Esophagus muscularis mucosa (tissue), 4 donors: ENCODE measurements around the gene MKKS. TPM values are rescaled to one million over a fixed set of nuclear protein-coding genes. Genes with fewer than 3 reads are reported as not detected.

Source experiments
- DNase-seq: peaks from one replicate; pipeline ENCODE4 v3.0.0-alpha.2; 2017; ENCODE audit errors: extremely low spot score
- H3K27ac ChIP-seq, 4 donors: fragments of 200-600 bp; sonication (generic); replicated peaks in 1 of 4; 1 replicate in 3 of 4; 2 replicates in 1 of 4; pipeline ENCODE4 v1.5.1; 2016 to 2019; ENCODE audit warnings: mild to moderate bottlenecking in 1 of 4
- H3K27me3 ChIP-seq, 4 donors: fragments of 200-600 bp; sonication (generic); one replicate each; pipeline versions ENCODE4 v1.5.1 to v1.6.0; 2016 to 2019
- H3K36me3 ChIP-seq, 4 donors: fragments of 200-600 bp; sonication (generic); one replicate each; pipeline ENCODE4 v1.5.1; 2016 to 2019
- H3K4me1 ChIP-seq, 4 donors: fragments of 200-600 bp; sonication (generic); one replicate each; pipeline ENCODE4 v1.5.1; 2016 to 2019
- H3K4me3 ChIP-seq, 4 donors: fragments of 200-600 bp; sonication (generic); 1 replicate in 2 of 4; 2 replicates in 2 of 4; pipeline ENCODE4 v1.5.1; 2016 to 2019; ENCODE audit warnings: mild to moderate bottlenecking in 4 of 4, moderate library complexity in 1 of 4
- H3K9me3 ChIP-seq, 4 donors: fragments of 200-600 bp; sonication (generic); 1 replicate in 3 of 4; 2 replicates in 1 of 4; pipeline ENCODE4 v1.5.1; 2016 to 2019
- CTCF ChIP-seq, 3 experiments: fragments of 200-600 bp in 2 of 3; fragments of 450-650 bp in 1 of 3; sonication (generic) in 2 of 3; IDR thresholded peaks; one replicate each; pipeline ENCODE4 v1.5.1; 2017 to 2019; ENCODE audit warnings: antibody characterized with exemption in 3 of 3, mild to moderate bottlenecking in 2 of 3, moderate library complexity in 1 of 3
- EP300 ChIP-seq: sonication (generic); formaldehyde crosslinking; IDR thresholded peaks from one replicate; pipeline ENCODE4 v1.6.1; 2017; ENCODE audit warnings: antibody characterized with exemption
- POLR2A ChIP-seq: fragments of 450-650 bp; IDR thresholded peaks from one replicate; pipeline ENCODE4 v1.6.1; 2017; ENCODE audit warnings: antibody characterized with exemption, moderate library complexity, mild to moderate bottlenecking, low read depth
- POLR2AphosphoS5 ChIP-seq, 2 donors: sonication (generic); formaldehyde crosslinking; IDR thresholded peaks; one replicate each; pipeline ENCODE4 v1.6.1; 2017; ENCODE audit warnings: antibody characterized with exemption in 2 of 2
- WGBS: methylation state at CpG from one replicate; pipeline ENCODE4 v1.1.5; 2018; 5-methylcytosine and 5-hydroxymethylcytosine counted together
- intact Hi-C: fragments of 100-400 bp; cut with DNase I; formaldehyde crosslinking; loops from one replicate; pipeline ENCODE4 v1.15.1; 2023
- total RNA-seq, 4 donors: library from RNA; depleted of rRNA; stranded (reverse); fragments of >200 nt; gene quantifications; one replicate each; pipeline versions ENCODE4 v1.1.0 to v1.2.1, GENCODE V29; 2016

Gene MKKS
- total RNA-seq, 4 donors from 2014 or later: 14.1 to 19.3 (median 16.7) TPM

- H3K9me3 ChIP-seq: no peaks in the 10 kb centered on the region
- H3K36me3 ChIP-seq: no peaks in the 10 kb centered on the region
- intact Hi-C loops: no loop called here
- WGBS: 93% methylated on average over 1 of the region's 1 CpG
- TF ChIP-seq POLR2A (no peak), CTCF (IDR thresholded peaks at IDR 0.05) (no peak), POLR2AphosphoS5 (IDR thresholded peaks at IDR 0.05) (no peak), EP300 (no peak)
- H3K4me1 ChIP-seq: no peaks in the 10 kb centered on the region
- no peak overlapping the region for H3K27ac ChIP-seq
- no peak overlapping the region for H3K4me3 ChIP-seq
- no peak for DNase-seq
- no peaks in the 10 kb centered on the region for H3K27me3 ChIP-seq
Measured at GRCh38 chr20:10360878-10361277, 73.1 kb downstream of the MKKS start.

- no peak overlapping the region for H3K4me3 ChIP-seq
- TF ChIP-seq POLR2AphosphoS5 (IDR thresholded peaks at IDR 0.05): no peak
- no peak for TF ChIP-seq CTCF (IDR thresholded peaks at IDR 0.05)
- TF ChIP-seq POLR2A: no peak
- TF ChIP-seq EP300: no peak
- intact Hi-C loops: no loop called here
Measured at GRCh38 chr20:10359621-10360040, 74.4 kb downstream of the MKKS start.

GRCh38 chr20:10357974-10358373 is 76.0 kb downstream of the MKKS start:
- H3K4me3 ChIP-seq: no peak overlapping the region
- intact Hi-C loops: no loop called here
- TF ChIP-seq POLR2AphosphoS5 (IDR thresholded peaks at IDR 0.05): no peak
- TF ChIP-seq CTCF (IDR thresholded peaks at IDR 0.05): no peak
- no peak for TF ChIP-seq POLR2A
- TF ChIP-seq EP300: no peak

More at GRCh38 chr20:10359621-10360040, 74.4 kb downstream of the MKKS start:
- H3K27me3 ChIP-seq: no peaks in the 10 kb centered on the region
- H3K36me3 ChIP-seq: no peaks in the 10 kb centered on the region
- H3K9me3 ChIP-seq: no peaks in the 10 kb centered on the region
- DNase-seq: no peak
- 44% methylated on average over 2 of the region's 2 CpGs for WGBS
- no peak overlapping the region for H3K27ac ChIP-seq
- H3K4me1 ChIP-seq: no peaks in the 10 kb centered on the region

GRCh38 chr20:10357061-10357708 is 76.8 kb downstream of the MKKS start:
- H3K4me3 ChIP-seq: no peak overlapping the region
- H3K4me1 ChIP-seq: peaks cover 0 to 4% (median 0%) of the 10 kb centered on the region in 4 donors
- WGBS: 78% methylated on average over 8 of the region's 8 CpGs
- TF ChIP-seq EP300: no peak
- no peak for TF ChIP-seq POLR2A
- TF ChIP-seq POLR2AphosphoS5 (IDR thresholded peaks at IDR 0.05): no peak
- TF ChIP-seq CTCF (IDR thresholded peaks at IDR 0.05): no peak
- no peaks in the 10 kb centered on the region for H3K36me3 ChIP-seq
- intact Hi-C loops: no loop called here
- no peaks in the 10 kb centered on the region for H3K27me3 ChIP-seq
- DNase-seq: no peak
- no peaks in the 10 kb centered on the region for H3K9me3 ChIP-seq
- H3K27ac ChIP-seq: no peak overlapping the region

More at GRCh38 chr20:10357974-10358373, 76.0 kb downstream of the MKKS start:
- Histone ChIP-seq H3K36me3 (no peaks in the 10 kb centered on the region), H3K9me3 (no peaks in the 10 kb centered on the region), H3K4me1 (no peaks in the 10 kb centered on the region), H3K27me3 (no peaks in the 10 kb centered on the region), H3K27ac (no peak overlapping the region)
- DNase-seq: no peak

GRCh38 chr20:10356628-10357027 is 77.4 kb downstream of the MKKS start:
- intact Hi-C loops: no loop called here
- no peaks in the 10 kb centered on the region for H3K27me3 ChIP-seq
- TF ChIP-seq POLR2AphosphoS5 (IDR thresholded peaks at IDR 0.05) (no peak), POLR2A (no peak), EP300 (no peak), CTCF (IDR thresholded peaks at IDR 0.05) (no peak)
- H3K9me3 ChIP-seq: no peaks in the 10 kb centered on the region
- WGBS: 93% methylated on average over 1 of the region's 1 CpG
- H3K36me3 ChIP-seq: no peaks in the 10 kb centered on the region
- H3K4me1 ChIP-seq: peaks cover 0 to 4% (median 0%) of the 10 kb centered on the region in 4 donors
- DNase-seq: no peak
- H3K4me3 ChIP-seq: no peak overlapping the region
- H3K27ac ChIP-seq: no peak overlapping the region
